GM21447 (cell line): ENCODE measurements around the gene ANKRD24.
A peak's percentile ranks its signal among the peaks of the same experiment; 100 is the strongest.
"Not testable (repeated sequence)": the region's sequence is repeated elsewhere in the genome, so short reads cannot be mapped to it uniquely, and the experiment has no call there.

Experiments used
- ATAC-seq: cut with Tn5 transposase; IDR thresholded peaks from one replicate; pipeline ENCODE4 v1.9.1; 2021; ENCODE audit not compliant: unreplicated experiment

The ANKRD24 gene

DNA sequence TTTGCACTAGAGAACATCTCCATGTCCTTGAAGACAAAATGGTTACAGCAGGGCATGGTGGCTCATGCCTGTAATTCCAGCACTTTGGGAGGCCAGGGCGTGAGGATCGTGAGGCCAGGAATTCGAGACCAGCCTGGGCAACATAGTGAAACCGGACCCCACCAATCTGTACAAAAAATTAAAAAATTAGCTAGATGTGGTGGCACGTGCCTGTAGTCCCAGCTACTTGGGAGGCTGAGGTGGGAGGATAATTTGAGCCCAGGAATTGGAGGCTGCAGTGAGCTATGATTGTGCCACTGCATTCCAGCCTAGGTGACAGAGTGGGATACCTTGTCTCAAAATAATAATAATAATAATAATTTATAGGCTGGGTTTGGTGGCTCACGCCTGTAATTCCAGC, 47.7 kb downstream of the ANKRD24 start:
- not testable (repeated sequence) for ATAC-seq

DNA sequence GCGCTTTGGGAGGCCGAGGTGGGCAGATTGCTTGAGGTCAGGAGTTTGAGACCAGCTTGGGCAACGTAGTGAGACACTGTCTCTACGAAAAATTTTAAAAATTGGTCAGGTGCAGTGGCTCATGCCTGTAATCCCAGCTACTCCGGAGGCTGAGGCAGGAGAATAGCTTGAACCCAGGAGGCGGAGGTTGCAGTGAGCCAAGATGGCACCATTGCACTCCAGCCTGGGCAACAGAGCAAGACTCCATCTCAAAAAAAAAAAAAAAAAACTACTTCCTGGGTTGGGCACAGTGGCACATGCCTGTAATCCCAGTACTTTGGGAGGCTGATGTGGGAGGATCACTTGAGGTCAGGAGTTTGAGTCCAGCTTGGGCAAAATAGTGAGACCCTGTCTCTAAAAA, 49.0 kb downstream of the ANKRD24 start:
- not testable (repeated sequence) for ATAC-seq

DNA sequence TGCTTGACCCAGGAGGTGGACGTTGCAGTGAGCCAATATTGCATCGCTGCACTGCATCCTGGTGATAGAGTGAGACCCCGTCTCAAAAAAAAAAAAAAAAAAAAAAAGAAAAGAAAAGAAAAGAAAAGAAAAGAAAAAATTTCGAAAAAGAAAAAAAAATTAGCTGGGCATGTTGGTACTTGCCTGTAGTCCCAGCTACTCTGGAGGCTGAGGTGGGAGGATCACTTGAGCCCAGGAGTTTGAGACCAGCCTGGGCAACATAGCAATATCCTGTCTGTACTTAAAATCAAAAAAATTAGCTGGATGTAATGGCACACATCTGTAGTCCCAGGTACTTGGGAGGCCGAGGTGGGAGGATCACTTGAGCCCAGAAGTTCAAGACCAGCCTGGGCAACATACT, 49.6 kb downstream of the ANKRD24 start:
- ATAC-seq = not testable (repeated sequence)

DNA sequence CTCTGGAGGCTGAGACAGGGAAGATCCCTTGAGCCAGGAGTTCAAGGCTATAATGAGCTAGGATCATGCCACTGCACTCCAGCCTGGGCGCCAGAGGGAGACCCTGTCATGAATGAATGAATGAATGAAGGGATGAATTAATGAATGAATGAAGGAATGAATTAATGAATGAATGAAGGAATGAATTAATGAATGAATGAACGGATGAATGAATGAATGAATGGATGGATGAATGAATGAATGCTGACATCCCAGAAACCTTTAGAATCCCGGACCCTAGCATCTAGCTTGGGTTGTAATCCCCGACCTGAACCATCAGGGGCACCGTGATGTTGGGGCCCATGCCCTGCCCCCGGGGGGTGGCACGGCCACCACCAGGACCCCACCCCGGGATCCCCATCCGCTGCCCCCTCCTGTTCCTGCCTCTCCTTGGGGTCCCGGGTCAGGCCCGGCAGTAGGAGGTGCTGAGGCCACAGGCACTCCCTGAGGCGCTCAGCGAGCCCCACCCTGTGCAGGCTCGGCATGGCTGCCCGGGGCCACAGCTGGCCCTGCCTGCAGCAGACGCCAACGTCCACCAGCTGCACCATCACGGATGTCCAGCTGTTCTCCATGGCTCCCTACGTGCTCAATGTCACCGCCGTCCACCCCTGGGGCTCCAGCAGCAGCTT, 50.3 kb downstream of the ANKRD24 start:
- no peak for ATAC-seq

DNA sequence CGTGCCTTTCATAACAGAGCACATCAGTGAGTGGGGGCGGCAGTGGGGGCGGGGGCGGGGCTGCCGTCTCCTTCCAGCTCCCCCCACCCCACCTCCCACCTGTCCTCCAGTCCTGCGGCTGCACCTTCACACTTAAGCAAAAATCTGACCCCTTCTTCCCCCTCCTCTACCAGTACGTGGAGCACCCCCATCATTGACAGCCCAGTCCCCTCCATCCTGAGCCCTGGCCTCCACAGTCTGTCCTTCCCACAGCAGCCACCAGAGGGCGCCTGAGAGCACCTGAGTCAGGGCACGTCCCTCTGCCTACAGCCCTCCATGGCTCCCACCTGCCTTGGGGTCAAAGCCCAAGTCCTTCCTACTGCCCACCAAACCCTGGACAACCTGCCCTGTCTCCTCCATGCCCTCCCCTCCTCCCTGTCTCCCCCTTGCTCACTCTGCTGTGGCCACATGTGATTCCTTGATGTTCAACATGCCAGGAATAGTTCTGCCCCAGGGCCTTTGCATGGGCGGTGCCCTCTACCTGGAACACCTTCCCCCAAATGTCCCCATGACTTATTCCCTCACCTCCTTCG, 50.9 kb downstream of the ANKRD24 start:
- ATAC-seq = no peak

DNA sequence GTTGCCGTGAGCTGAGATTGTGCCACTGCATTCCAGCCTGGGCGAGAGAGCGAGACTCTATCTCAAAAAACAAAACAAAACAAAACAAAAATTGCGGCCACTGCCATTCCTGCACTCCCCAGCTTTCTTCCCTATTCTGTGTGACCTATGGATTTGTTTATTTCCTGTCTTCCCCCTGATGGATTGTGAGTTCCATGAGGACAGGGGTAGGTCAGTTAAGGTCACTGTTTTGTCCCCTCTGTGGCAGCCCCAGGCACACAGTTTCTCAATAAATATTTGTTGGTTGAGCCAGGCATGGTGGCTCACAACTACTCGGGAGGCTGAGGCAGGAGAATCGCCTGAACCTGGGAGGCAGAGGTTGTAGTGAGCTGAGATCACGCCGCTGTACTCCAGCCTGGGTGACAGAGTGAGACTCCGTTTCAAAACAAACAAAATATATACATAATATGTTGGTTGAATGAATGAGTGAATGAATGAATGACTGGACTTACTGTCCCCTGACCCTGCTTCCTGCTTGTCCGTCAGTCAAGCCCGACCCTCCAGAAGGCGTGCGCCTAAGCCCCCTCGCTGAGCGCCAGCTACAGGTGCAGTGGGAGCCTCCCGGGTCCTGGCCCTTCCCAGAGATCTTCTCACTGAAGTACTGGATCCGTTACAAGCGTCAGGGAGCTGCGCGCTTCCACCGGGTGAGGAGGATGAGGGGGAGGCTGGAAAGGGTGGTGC, 51.8 kb downstream of the ANKRD24 start:
- no peak for ATAC-seq

DNA sequence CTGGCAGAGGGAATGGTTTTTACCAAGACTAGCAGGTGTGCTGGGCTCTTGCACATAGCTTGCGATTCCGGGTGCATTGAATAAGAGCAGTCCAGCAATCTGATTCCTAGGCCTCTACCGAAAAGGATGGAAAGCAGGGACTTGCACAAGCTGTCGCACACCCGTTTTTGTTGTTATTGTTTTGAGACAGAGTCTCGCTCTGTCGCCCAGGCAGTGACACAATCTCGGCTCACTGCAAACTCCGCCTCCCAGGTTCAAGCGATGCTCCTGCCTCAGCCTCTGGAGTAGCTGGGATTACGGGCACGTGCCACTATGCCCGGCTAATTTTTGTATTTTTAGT, 52.3 kb downstream of the ANKRD24 start:
- no peak for ATAC-seq

DNA sequence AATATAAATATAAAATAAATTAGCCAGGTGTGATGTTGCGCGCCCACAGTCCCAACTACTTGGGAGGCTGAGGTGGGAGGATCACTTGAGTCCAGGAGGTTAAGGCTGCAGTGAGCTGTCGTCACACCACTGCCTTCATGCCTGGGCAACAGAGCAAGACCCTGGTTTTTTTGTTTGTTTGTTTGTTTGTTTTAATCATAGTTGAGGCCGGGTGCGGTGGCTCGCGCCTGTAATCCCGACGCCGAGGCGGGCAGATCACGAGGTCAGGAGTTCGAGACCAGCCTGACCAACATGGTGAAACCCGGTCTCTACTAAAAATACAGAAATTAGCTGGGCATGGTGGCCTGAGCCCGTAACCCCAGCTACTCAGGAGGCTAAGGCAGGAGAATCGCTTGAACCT, 55.0 kb downstream of the ANKRD24 start:
- ATAC-seq = not testable (repeated sequence)

DNA sequence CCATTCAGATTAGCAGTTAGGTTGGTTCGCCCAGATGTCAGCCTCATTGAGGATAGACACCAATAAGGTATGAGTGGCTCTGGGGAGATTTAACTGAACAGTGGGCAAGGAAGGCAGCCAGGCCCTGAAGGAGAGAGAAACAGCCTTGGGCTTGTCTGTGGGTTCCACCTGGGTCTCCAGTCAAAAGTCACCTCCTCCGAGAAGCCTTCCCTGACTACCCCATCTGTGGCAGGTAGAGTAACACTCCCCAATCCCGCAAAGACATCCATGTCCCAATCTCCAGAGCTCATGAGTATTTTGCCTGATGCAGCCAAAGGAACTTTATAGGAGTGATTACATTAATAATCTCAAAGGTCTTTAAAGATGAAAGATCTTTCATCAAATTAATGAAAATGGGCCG, 56.3 kb downstream of the ANKRD24 start:
- no peak for ATAC-seq

DNA sequence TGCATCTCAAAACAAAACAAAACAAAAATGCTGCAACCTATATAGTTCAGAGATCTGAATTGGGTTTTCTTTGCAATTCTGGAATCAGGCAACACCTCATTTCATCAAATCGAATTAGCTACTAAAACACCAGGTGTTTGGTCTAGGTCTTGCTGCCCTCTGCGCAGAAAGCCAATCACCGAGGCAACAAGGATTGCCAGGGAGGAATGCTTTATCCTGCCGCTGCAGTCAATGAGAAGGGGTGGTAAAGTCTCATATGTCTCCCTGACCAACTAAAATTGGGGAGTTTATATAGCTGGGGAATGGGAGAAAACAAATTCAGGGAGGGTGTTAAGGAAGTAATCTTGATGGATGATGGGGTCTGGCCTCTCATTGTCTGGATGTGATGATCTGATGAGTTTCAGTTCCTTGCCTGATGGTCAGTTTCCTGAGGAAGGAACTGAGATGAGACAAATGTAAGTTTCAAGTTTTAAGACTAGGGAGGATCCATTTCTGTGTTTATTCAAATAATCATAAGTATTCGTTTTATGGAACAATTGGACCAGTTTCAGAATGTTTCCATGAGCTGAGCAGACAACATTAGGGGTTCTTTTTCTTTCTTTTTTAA, 59.4 kb downstream of the ANKRD24 start:
- ATAC-seq = no peak

DNA sequence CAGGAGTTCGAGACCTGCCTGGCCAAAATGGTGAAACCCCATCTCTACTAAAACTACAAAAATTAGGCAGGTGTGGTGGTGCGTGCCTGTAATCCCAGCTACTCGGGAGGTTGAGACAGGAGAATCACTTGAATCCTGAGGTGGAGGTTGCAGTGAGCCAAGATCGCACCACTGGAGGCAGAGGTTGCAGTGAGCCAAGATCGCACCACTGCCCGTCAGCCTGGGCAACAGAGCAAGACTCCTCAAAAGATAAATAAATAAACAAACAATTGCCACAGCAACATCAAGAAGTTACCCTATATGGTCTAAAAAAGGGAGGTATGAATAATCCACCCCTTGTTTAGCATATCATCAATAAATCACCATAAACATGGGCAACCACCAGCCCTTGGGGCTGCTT, 63.4 kb downstream of the ANKRD24 start:
- not testable (repeated sequence) for ATAC-seq

DNA sequence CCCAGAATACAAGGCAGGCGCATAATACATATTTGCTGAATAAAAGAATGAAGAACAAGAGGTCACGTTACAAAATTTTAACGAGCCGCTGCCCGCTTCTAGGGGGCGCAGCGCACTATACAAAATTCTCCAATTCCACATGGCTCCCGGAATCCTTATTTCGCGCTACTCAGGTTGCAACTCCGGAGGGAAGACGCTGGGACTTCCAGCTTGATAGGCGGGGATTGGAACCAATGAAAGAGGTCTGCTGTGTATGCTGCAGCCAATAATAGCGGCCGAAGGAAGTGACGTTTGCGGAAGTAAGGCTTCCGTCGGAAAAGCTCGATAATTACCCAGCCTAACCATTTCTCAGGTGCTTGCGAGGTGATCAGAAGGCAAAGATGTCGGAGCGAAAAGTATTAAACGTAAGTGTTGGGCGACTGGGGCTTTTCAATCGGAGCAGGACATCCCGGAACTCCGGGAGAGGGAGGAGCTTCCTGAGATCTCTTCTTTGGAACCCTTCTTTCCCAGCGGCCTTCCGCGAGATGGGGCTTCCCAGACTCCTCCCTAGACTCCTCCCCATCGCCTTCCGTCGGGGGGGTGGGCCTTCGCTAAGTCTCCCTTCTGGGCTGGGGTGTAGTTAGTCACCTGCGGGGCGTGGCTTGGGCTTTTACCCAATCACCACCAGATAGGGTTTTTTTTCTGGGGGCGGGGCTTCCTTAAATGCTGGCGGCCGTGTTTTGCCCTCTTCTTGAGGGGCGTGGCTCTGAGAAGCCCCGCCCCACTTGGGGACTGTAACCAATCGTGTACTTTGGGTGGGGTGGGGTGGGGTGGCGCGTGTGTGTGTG, 64.5 kb downstream of the ANKRD24 start, which contains the start of gene YJU2:
Gene YJU2 (plus strand): TSS at position 314 of the 827 bp plus-strand sequence. CDS start 67 bp downstream, at position 381.
- peak; percentile 86 for ATAC-seq

DNA sequence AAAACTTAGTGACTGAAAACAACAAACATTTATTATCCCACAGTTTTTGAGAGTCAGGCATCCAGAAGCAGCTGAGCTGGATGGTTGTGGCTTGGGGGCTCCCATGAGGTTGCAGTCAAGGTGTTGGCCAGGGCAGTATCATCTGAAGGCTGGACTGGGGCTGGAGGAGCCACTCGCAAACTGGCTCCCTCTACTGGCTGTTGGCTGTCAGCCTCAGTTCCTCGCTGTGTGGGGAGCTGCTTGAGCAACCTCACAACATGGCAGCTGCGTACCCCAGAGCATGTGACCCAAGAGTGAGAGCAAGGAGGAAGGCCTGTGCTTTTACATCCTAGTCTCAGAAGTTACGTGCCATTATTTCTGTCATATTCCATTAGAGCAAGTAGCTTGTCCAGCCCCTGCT, 74.1 kb downstream of the ANKRD24 start:
- ATAC-seq = no peak

DNA sequence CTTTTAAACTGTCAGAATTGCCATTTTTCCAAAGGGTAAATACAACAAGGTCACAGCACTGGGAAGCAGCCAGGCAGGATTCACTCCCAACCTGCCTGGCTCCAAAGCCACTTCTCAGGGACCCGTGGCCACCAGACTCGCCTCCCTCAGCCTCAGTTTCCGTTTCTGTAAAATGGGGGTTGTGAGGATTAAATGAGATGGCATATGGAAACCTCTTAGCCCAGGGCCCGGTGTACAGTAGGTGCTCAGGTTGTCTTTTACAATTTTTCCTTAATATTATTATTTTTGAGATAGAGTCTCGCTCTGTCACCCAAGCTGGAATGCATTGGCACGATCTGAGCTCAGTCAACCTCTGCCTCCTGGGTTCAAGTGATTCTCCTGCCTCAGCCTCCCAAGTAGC, 74.5 kb downstream of the ANKRD24 start:
- no peak for ATAC-seq

DNA sequence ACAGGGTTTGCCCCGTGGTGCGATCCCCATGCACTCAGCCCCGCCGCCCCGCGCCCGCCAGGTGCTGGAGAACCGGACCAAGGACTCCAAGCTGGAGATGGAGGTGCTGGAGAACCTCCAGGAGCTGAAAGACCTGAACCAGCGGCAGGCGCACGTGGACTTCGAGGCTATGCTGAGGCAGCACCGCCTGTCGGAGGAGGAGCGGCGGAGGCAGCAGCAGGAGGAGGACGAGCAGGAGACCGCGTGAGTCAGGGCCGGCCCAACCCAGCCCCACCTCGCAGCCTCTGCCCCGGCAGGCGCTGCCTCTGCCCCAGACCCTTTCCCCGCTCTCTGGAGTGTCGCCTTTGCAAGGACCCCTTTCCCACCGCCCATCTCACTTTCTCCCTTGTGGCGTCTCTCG, 75.7 kb downstream of the ANKRD24 start:
- no peak for ATAC-seq

DNA sequence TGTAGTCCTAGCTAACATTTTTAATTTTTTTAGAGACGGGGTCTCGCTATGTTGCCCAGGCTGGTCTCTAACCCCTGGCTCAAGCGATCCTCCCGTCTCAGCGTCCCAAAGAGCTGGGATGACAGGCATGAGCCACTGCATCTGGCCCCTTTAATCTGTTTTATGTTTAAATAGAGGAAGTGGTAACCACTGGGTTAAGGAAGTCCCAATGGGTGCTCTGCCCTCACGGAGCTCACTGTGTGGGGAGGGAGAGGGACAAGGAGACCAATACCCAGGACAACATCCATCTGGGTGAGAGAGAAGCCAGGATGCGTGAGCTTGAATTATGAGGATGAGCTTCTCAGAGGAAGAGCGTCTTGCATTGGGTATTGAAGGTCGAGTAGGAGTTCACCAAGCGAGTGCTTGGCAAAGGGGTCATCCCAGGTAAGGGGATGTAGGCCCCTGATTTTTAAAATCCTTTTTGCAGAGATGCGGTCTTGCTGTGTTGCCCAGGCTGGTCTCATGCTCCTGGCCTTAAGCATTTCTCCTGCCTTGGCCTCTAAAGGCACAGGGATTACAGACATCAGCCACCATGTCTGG, 78.2 kb downstream of the ANKRD24 start:
- no peak for ATAC-seq

DNA sequence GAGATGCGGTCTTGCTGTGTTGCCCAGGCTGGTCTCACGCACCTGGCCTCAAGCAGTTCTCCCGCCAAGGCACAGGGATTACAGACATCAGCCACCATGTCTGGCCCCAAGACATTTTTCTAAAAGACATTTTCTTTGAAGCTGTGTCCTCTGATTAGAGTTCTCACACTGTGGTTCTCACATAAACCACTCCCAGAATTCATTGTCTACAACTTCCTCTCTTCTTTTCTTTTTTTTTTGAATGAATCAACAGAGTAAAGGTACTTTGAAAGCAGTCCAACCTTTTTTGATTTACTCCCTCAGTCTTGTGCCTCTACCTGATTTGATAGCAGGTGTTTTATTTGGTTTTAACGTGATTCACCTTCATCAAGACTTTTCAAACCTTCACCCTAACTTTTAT, 82.3 kb downstream of the ANKRD24 start:
- no peak for ATAC-seq

DNA sequence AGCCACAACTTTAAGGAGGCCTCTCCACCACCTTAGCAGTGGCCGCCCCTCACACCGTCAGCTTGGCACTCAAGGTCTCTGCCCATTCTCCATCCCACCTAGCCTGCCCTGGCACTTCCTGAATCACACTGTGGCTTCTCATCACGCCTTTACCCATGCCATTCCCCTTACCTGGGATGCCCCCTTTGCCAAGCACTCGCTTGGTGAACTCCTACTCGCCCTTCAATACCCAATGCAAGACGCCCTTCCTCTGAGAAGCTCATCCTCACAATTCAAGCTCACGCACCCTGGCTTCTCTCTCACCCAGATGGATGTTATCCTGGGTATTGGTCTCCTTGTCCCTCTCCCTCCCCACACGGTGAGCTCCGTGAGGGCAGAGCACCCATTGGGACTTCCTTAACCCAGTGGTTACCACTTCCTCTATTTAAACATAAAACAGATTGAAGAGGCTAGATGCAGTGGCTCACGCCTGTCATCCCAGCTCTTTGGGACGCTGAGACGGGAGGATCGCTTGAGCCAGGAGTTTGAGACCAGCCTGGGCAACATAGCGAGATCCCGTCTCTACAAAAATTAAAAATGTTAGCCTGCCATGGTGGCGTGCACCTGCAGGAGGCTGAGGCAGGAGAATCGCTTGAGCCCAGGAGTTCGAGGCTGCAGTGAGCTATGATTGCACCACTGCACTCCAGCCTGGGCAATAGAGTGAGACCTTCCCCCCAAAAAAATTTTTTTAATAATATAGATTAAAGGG, 83.9 kb downstream of the ANKRD24 start:
- no peak for ATAC-seq

DNA sequence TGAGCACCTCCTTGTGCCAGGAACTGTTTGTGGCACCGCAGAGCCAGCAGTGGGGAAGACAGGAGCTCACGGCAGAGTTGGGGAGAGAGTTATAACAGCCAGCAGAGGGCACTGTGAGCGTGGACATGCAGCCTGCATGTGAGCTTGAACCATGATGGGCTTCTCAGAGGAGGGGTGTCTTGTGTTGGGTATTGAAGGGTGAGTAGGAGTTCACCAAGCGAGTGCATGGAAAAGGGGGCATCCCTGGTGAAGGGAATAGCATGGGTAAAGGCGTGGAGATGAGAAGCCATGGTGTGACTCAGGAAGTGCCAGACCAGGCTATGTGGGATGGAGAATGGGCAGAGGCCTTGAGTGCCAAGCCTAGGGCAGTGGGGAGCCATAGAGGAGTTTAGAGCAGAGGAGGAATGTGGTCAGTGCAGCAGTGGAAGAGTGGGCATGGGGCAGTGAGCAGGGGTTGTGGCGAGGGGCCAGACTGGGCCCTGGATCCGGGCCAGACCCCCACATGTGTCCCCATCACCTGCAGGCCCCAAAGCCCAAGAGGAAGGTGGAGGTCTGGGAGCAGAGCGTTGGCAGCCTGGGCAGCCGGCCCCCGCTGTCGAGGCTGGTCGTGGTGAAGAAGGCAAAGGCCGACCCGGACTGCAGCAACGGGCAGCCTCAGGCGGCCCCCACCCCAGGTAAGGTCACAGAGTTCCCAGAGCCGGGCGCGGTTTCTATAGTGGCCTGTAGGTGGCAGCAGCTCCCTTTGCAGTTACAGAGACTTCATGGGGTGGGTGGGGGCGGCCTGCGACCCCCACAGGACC, 84.8 kb downstream of the ANKRD24 start:
- no peak for ATAC-seq
